Lower leg skin (tissue), 3 donors: ENCODE measurements around the gene CPNE6.

Source experiments
- CTCF ChIP-seq, 3 donors: fragments of 450-650 bp; IDR thresholded peaks; one replicate each; pipeline ENCODE4 v1.5.1; 2016; ENCODE audit warnings: antibody characterized with exemption in 3 of 3, mild to moderate bottlenecking in 3 of 3, moderate library complexity in 2 of 3
- POLR2A ChIP-seq, 2 donors: fragments of 450-650 bp; IDR thresholded peaks; one replicate each; pipeline ENCODE4 v1.6.1; 2016 to 2017; ENCODE audit warnings: antibody characterized with exemption in 2 of 2, mild to moderate bottlenecking in 1 of 2, moderate library complexity in 1 of 2

- TF ChIP-seq POLR2A (IDR thresholded peaks at IDR 0.05) = no peak
- no peak for TF ChIP-seq CTCF (IDR thresholded peaks at IDR 0.05)
Observed at GRCh38 chr14:24051176-24051788, 20.1 kb upstream of the CPNE6 start.
